Fibroblast of lung (primary cell): Measurements from ENCODE around the gene INF2.

Experiments used
- CTCF ChIP-seq, 2 donors: IDR thresholded peaks in 1 of 2; conservative IDR thresholded peaks in 1 of 2; 1 replicate in 1 of 2; 2 replicates in 1 of 2; pipeline ENCODE4 v1.5.1; 2011 to 2012; ENCODE audit warnings: low read length in 2 of 2, control low read depth in 1 of 2, inconsistent platforms in 1 of 2, low read depth in 1 of 2, mild to moderate bottlenecking in 1 of 2
- EZH2 ChIP-seq: IDR thresholded peaks from 2 replicates; pipeline ENCODE4 v1.5.1; 2012; ENCODE audit warnings: low read length, control low read depth, mild to moderate bottlenecking; ENCODE audit errors: missing control alignments

- TF ChIP-seq EZH2, result no peak
- TF ChIP-seq CTCF (conservative IDR thresholded peaks at IDR 0.05 in 1 of 2, IDR thresholded peaks at IDR 0.05 in 1 of 2; ENCODE audit: low read depth in 1 of 2, low read length in 2 of 2), result no peak
These were observed 56.7 kb downstream of the INF2 start for GRCh38 chr14:104746071-104746545.
